ENCODE measurements around the gene DYNLT2B. TPM values are rescaled to one million over a fixed set of nuclear protein-coding genes. Genes with fewer than 3 reads are reported as not detected.

DYNLT2B gene
- polyA plus RNA-seq, 1 donor from 2014 or later = 276 TPM

DNA sequence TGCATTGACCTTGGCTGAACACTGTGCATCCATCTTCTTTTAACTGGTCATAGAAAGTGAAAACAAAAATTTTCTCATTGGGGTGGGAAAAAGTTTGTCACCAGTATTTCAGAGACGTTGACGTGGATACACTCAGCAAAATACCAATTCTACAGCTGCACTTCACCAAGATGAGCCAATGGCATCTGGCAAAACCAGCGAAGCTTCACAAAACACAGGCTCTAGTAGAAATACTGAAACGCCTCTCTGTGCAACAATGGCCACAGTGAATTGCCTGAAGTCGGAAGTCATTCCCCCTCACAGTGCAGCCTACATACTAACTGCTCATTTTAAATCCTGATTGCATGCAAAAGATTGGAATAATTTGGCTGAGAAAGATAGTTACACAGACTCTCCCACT, 47.5 kb downstream of the DYNLT2B start:
- no peaks in the 10 kb centered on the region for H3K9me3 ChIP-seq (ENCODE audit: low read length)
- H3K4me2 ChIP-seq (ENCODE audit: low read length) = no peak overlapping the region
- H3F3A ChIP-seq (ENCODE audit: insufficient read depth, low read length, poor library complexity, severe bottlenecking) = no peaks in the 10 kb centered on the region
- no peak overlapping the region for H3K4me3 ChIP-seq (ENCODE audit: low read length)
- no peak overlapping the region for H3K9ac ChIP-seq (ENCODE audit: low read length)
- H3K27ac ChIP-seq (ENCODE audit: low read length) = no peak overlapping the region
- no peak for TF ChIP-seq RAD21 (conservative IDR thresholded peaks at IDR 0.05)
- TF ChIP-seq, protein P1, sequence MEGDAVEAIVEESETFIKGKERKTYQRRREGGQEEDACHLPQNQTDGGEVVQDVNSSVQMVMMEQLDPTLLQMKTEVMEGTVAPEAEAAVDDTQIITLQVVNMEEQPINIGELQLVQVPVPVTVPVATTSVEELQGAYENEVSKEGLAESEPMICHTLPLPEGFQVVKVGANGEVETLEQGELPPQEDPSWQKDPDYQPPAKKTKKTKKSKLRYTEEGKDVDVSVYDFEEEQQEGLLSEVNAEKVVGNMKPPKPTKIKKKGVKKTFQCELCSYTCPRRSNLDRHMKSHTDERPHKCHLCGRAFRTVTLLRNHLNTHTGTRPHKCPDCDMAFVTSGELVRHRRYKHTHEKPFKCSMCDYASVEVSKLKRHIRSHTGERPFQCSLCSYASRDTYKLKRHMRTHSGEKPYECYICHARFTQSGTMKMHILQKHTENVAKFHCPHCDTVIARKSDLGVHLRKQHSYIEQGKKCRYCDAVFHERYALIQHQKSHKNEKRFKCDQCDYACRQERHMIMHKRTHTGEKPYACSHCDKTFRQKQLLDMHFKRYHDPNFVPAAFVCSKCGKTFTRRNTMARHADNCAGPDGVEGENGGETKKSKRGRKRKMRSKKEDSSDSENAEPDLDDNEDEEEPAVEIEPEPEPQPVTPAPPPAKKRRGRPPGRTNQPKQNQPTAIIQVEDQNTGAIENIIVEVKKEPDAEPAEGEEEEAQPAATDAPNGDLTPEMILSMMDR (IDR thresholded peaks at IDR 0.05; ENCODE audit: poor library complexity, severe bottlenecking) = no peak
- no peak for TF ChIP-seq SMC3 (conservative IDR thresholded peaks at IDR 0.05; ENCODE audit: poor library complexity)
- no peak for TF ChIP-seq POLR2AphosphoS5 (IDR thresholded peaks at IDR 0.05)
- TF ChIP-seq, protein P2, sequence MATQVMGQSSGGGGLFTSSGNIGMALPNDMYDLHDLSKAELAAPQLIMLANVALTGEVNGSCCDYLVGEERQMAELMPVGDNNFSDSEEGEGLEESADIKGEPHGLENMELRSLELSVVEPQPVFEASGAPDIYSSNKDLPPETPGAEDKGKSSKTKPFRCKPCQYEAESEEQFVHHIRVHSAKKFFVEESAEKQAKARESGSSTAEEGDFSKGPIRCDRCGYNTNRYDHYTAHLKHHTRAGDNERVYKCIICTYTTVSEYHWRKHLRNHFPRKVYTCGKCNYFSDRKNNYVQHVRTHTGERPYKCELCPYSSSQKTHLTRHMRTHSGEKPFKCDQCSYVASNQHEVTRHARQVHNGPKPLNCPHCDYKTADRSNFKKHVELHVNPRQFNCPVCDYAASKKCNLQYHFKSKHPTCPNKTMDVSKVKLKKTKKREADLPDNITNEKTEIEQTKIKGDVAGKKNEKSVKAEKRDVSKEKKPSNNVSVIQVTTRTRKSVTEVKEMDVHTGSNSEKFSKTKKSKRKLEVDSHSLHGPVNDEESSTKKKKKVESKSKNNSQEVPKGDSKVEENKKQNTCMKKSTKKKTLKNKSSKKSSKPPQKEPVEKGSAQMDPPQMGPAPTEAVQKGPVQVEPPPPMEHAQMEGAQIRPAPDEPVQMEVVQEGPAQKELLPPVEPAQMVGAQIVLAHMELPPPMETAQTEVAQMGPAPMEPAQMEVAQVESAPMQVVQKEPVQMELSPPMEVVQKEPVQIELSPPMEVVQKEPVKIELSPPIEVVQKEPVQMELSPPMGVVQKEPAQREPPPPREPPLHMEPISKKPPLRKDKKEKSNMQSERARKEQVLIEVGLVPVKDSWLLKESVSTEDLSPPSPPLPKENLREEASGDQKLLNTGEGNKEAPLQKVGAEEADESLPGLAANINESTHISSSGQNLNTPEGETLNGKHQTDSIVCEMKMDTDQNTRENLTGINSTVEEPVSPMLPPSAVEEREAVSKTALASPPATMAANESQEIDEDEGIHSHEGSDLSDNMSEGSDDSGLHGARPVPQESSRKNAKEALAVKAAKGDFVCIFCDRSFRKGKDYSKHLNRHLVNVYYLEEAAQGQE (IDR thresholded peaks at IDR 0.05; ENCODE audit: borderline replicate concordance) = no peak
- no peak for TF ChIP-seq EZH2 (IDR thresholded peaks at IDR 0.05; ENCODE audit: borderline replicate concordance, insufficient read depth, low read length, poor library complexity, severe bottlenecking)
- no peak for TF ChIP-seq MXI1 (conservative IDR thresholded peaks at IDR 0.05; ENCODE audit: poor library complexity, severe bottlenecking)
- no peak for TF ChIP-seq EP300 (conservative IDR thresholded peaks at IDR 0.05; ENCODE audit: poor library complexity, severe bottlenecking)
- no peak for TF ChIP-seq TAF1 (IDR thresholded peaks at IDR 0.05; ENCODE audit: low read depth)
- H3K79me2 ChIP-seq (replicated peaks; ENCODE audit: insufficient read depth, low read length) = no peaks in the 10 kb centered on the region
- no peaks in the 10 kb centered on the region for H3K9me2 ChIP-seq (ENCODE audit: insufficient read depth, low read length)
- H4K20me1 ChIP-seq (ENCODE audit: insufficient read depth) = no peaks in the 10 kb centered on the region
- no peaks in the 10 kb centered on the region for H3K36me3 ChIP-seq (ENCODE audit: insufficient read depth, low read length)
- H2AFZ ChIP-seq (ENCODE audit: low read depth, low read length) = no peak overlapping the region
- H3K27me3 ChIP-seq (ENCODE audit: insufficient read depth, low read depth, low read length) = no peaks in the 10 kb centered on the region

DNA sequence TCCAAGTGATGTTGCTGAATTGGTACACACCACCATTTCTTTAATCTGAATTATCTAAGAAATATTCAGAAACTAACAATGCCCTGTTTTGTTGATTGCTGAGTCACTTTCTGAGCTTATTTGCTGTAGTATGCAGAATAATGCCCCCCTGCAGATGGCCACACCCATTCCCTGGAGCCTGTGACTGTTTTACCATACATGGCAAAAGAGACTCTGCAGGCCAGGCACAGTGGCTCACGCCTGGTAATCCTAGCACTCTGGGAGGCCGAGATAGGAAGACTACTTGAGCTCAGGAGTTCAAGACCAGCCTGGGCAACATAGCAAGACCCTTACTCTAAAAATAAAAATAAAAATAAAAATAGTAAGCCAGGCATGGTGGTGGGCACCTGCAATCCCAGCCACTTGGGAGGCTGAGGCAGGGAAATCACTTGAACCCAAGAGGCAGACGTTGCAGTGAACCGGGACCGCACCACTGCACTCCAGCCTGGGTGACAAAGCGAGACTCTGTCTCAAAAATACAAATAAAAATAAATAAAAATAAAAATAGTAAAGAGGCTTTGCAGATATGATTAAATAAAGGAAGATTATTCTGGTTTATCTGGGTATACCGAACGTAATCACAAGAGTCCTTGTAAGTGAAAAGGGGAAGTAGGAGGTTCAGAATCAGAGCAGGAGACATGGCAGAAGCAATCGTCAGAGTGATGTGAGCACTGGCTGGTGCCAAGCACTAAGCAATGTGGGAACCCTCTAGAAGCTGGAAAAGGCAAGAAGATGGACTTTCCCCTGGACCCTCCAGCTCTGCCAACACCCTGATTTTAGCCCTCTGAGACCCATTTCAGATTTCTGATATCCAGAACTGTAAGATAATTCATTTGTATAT, 49.5 kb downstream of the DYNLT2B start:
- Histone ChIP-seq H3K9ac (ENCODE audit: low read length) (no peak overlapping the region), H2AFZ (ENCODE audit: low read depth, low read length) (no peak overlapping the region), H3K9me2 (ENCODE audit: insufficient read depth, low read length) (no peaks in the 10 kb centered on the region), H3F3A (ENCODE audit: insufficient read depth, low read length, poor library complexity, severe bottlenecking) (no peaks in the 10 kb centered on the region), H3K4me3 (ENCODE audit: low read length) (no peak overlapping the region), H3K27ac (ENCODE audit: low read length) (no peak overlapping the region), H3K9me3 (ENCODE audit: low read length) (no peaks in the 10 kb centered on the region), H3K4me2 (ENCODE audit: low read length) (no peak overlapping the region), H4K20me1 (ENCODE audit: insufficient read depth) (no peaks in the 10 kb centered on the region), H3K36me3 (ENCODE audit: insufficient read depth, low read length) (no peaks in the 10 kb centered on the region), H3K79me2 (replicated peaks; ENCODE audit: insufficient read depth, low read length) (no peaks in the 10 kb centered on the region), H3K27me3 (ENCODE audit: insufficient read depth, low read depth, low read length) (no peaks in the 10 kb centered on the region)
- TF ChIP-seq TAF1 (IDR thresholded peaks at IDR 0.05; ENCODE audit: low read depth) (no peak), SMC3 (conservative IDR thresholded peaks at IDR 0.05; ENCODE audit: poor library complexity) (no peak), POLR2AphosphoS5 (IDR thresholded peaks at IDR 0.05) (no peak), EP300 (conservative IDR thresholded peaks at IDR 0.05; ENCODE audit: poor library complexity, severe bottlenecking) (no peak), EZH2 (IDR thresholded peaks at IDR 0.05; ENCODE audit: borderline replicate concordance, insufficient read depth, low read length, poor library complexity, severe bottlenecking) (no peak)
- TF ChIP-seq, protein P1 (IDR thresholded peaks at IDR 0.05; ENCODE audit: poor library complexity, severe bottlenecking) = no peak
